Upper lobe of right lung (tissue), 1 donor: ENCODE measurements around the gene UROC1. TPM values are rescaled to one million over a fixed set of nuclear protein-coding genes. Genes with fewer than 3 reads are reported as not detected.
A peak's percentile ranks its signal among the peaks of the same experiment; 100 is the strongest.

Experiments used
- ATAC-seq: fragments of 200-7000 bp; cut with Tn5 transposase; one replicate; pipeline ENCODE4 v1.9.1; 2020; ENCODE audit warnings: mild to moderate bottlenecking, moderate library complexity
- DNase-seq: peaks from one replicate; pipeline ENCODE4 v3.0.0-alpha.2; 2020
- H3K27ac ChIP-seq: fragments of 200-600 bp; one replicate; pipeline ENCODE4 v1.8.0; 2022
- H3K27me3 ChIP-seq: fragments of 200-600 bp; one replicate; pipeline ENCODE4 v1.8.0; 2022; ENCODE audit warnings: mild to moderate bottlenecking
- H3K36me3 ChIP-seq: fragments of 200-600 bp; one replicate; pipeline ENCODE4 v1.8.0; 2022
- H3K4me1 ChIP-seq: fragments of 200-600 bp; one replicate; pipeline ENCODE4 v1.8.0; 2022
- H3K4me3 ChIP-seq: fragments of 200-600 bp; one replicate; pipeline ENCODE4 v1.8.0; 2022; ENCODE audit warnings: mild to moderate bottlenecking
- H3K9me3 ChIP-seq: fragments of 200-600 bp; one replicate; pipeline ENCODE4 v1.8.0; 2022
- intact Hi-C: fragments of 100-400 bp; cut with DNase I; formaldehyde crosslinking; loops from one replicate; pipeline ENCODE4 v1.11.0; 2022
- total RNA-seq: library from RNA; stranded (reverse); fragmentation: NEBNext Ultra II Directional; extraction: Animal tissue kit (Norgen Biotek cat#: 25700); gene quantifications from one replicate; pipeline ENCODE4 v1.2.1, GENCODE V29; 2021
- TF ChIP-seq, protein P1 (sequence below): fragments of 200-600 bp; IDR thresholded peaks from one replicate; pipeline ENCODE4 v1.8.0; 2022; ENCODE audit warnings: antibody characterized with exemption
- donor health status: DM: no; HTN: yes; CAD: no; lungs with severe emphysema.

Gene UROC1
- total RNA-seq, 1 donor from 2014 or later: not detected

DNA sequence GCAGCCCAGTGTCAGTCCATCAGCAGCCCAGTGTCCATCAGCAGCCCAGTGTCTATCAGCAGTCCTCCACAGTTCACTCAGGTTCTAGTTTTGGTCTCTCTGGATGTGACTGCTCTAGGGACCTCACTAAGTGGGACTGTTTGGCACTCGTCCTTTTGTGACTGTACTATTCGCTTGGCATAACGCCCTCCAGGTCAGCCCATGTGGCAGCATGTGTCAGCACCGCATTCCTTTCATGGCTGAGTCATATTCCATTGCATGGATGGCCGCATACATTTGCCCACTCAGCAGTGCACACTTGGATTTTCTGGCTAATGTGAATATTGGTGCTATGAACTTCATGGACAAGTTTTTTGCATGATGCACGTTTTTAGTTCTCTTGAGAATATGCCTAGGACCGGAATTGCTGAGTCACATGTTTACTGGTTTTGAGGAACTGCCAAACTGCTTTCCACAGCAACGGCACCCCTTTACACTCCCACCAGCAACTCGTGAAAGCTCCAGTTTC is 22.8 kb upstream of the UROC1 start:
- ATAC-seq: peak; percentile 54
- Histone ChIP-seq H3K4me3 (no peak overlapping the region), H3K4me1 (peaks cover 10% of the 10 kb centered on the region), H3K27me3 (peaks cover 23% of the 10 kb centered on the region), H3K36me3 (no peaks in the 10 kb centered on the region), H3K27ac (no peak overlapping the region), H3K9me3 (no peaks in the 10 kb centered on the region)
- peak; percentile 59 for DNase-seq
- intact Hi-C loops: no loop called here
- TF ChIP-seq, protein P1, sequence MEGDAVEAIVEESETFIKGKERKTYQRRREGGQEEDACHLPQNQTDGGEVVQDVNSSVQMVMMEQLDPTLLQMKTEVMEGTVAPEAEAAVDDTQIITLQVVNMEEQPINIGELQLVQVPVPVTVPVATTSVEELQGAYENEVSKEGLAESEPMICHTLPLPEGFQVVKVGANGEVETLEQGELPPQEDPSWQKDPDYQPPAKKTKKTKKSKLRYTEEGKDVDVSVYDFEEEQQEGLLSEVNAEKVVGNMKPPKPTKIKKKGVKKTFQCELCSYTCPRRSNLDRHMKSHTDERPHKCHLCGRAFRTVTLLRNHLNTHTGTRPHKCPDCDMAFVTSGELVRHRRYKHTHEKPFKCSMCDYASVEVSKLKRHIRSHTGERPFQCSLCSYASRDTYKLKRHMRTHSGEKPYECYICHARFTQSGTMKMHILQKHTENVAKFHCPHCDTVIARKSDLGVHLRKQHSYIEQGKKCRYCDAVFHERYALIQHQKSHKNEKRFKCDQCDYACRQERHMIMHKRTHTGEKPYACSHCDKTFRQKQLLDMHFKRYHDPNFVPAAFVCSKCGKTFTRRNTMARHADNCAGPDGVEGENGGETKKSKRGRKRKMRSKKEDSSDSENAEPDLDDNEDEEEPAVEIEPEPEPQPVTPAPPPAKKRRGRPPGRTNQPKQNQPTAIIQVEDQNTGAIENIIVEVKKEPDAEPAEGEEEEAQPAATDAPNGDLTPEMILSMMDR: no peak

DNA sequence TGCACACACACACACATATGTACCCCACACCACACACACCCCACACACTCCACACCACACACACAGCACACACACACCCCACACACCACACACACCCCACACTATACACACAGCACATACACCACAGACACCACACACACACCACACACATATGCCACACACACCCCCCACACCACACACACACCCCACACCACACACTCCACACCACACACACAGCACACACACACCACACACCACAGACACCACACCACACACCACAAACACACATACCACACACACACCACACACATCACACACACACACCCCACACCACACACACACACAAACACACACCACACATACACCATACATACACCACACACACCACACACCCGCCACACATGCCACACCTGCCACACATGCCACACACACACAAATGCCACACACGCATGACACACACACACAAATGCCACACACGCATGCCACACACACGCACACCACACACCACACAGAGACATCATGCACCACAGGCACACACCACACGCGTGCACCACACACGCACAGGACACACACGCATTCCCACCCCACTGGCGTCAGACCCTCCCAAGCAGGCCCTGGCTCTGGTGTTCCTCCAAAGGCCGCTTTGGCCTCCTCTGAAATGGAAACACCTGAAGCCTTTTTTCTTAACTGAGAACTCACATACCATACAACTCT is 22.1 kb upstream of the UROC1 start:
- Histone ChIP-seq H3K27me3 (peaks cover 23% of the 10 kb centered on the region), H3K9me3 (no peaks in the 10 kb centered on the region), H3K27ac (no peak overlapping the region), H3K4me1 (peaks cover 10% of the 10 kb centered on the region), H3K36me3 (no peaks in the 10 kb centered on the region), H3K4me3 (no peak overlapping the region)
- TF ChIP-seq, protein P1: no peak
- intact Hi-C loops: no loop called here
- peak; percentile 26 for DNase-seq
- no peak for ATAC-seq

DNA sequence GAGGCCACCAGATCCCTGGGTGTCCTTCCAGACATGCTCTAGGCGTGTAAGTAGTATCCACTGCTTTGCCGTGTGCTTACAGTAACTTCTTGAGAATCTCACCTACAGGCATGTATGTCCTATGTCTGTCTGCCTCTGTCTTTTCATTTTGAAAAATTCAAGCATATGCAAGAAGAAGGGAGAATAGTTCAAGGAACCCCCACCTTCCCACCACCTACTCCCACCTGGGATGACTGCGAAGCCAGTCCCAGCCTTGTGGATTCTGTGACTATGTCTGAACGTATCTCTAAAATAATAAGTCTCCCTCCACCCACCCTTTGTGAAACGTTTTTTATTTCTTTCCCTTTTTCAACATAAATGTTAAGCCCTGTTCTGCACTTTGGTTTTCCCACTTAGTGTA is 21.4 kb upstream of the UROC1 start:
- intact Hi-C loops: no loop called here
- no peak for DNase-seq
- ATAC-seq: no peak
- Histone ChIP-seq H3K4me3 (no peak overlapping the region), H3K36me3 (no peaks in the 10 kb centered on the region), H3K4me1 (peaks cover 10% of the 10 kb centered on the region), H3K27me3 (peaks cover 23% of the 10 kb centered on the region), H3K9me3 (no peaks in the 10 kb centered on the region), H3K27ac (no peak overlapping the region)
- TF ChIP-seq, protein P1: no peak

DNA sequence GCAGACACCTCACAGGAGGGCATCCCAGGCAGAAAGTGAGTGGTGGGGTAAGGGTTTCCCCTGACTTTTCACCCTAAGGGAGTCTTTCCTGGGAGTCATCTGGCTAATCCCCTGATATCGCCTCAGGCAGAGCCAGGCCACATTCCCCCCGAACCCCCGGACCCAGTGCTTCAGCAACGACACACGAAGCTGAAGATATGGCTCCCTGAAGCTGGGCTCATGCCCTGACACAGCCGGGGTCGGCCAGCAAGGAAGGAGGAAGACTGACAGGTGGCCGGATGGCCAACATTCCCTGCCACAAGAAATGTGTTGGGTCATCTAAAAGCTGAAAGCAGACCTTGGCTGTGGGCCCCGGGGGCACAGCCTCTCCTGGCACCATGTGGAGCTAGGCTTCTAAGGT is 20.7 kb upstream of the UROC1 start:
- peaks cover 23% of the 10 kb centered on the region for H3K27me3 ChIP-seq
- TF ChIP-seq, protein P1: no peak
- no peaks in the 10 kb centered on the region for H3K9me3 ChIP-seq
- no peak overlapping the region for H3K4me3 ChIP-seq
- peaks cover 10% of the 10 kb centered on the region for H3K4me1 ChIP-seq
- ATAC-seq (no peak), DNase-seq (peak; percentile 48)
- no peaks in the 10 kb centered on the region for H3K36me3 ChIP-seq
- intact Hi-C loops: no loop called here
- H3K27ac ChIP-seq: no peak overlapping the region

DNA sequence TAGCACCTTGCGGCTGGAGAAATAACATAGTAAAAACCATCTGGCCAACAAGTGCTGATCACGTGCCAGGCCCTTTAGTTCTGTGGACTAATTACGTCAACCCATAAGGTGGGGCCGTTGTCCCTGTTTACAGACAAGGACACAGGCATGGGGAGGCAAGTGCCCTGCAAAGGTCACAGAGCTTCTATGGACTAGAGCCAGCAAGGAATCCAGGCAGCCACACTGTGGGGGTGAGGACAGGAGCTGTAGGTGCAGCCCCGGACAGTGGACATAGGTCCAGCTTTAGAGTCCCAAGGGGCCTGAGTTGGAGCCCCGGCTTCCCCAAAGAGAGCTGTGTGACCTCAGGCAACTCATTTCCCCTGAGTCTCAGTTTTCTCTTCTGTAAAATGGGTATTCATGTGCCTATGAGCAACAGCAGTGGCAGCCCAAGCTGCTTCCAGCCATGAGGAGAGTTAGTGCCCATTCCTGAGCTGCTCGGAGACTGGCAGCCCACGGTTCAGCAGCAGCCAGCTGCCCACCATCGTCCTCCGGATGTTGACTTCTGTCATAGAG is 20.2 kb upstream of the UROC1 start:
- TF ChIP-seq, protein P1: no peak
- Histone ChIP-seq H3K27ac (no peak overlapping the region), H3K27me3 (peaks cover 21% of the 10 kb centered on the region), H3K4me1 (peaks cover 10% of the 10 kb centered on the region), H3K9me3 (no peaks in the 10 kb centered on the region), H3K4me3 (no peak overlapping the region), H3K36me3 (no peaks in the 10 kb centered on the region)
- intact Hi-C loops: no loop called here
- ATAC-seq (peak; percentile 42), DNase-seq (peak; percentile 49)
